Measurements from ENCODE around the gene TBC1D23.
"Not testable (repeated sequence)": the region's sequence is repeated elsewhere in the genome, so short reads cannot be mapped to it uniquely, and the experiment has no call there.

DNA sequence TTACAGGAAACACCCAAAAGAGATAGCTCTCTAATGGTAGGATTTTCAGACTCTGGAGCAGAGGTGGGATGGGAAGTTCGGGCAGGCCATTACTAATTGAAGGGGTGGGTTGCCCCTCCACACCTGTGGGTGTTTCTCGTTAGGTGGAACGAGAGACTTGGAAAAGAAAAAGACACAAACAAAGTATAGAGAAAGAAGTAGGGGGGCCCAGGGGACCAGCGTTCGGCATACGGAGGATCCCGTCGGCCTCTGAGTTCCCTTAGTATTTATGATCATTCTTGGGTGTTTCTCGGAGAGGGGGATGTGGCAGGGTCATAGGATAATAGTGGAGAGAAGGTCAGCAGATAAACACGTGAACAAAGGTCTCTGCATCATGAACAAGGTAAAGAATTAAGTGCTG lies 75.4 kb downstream of the TBC1D23 start:
- TF ChIP-seq, protein P1, sequence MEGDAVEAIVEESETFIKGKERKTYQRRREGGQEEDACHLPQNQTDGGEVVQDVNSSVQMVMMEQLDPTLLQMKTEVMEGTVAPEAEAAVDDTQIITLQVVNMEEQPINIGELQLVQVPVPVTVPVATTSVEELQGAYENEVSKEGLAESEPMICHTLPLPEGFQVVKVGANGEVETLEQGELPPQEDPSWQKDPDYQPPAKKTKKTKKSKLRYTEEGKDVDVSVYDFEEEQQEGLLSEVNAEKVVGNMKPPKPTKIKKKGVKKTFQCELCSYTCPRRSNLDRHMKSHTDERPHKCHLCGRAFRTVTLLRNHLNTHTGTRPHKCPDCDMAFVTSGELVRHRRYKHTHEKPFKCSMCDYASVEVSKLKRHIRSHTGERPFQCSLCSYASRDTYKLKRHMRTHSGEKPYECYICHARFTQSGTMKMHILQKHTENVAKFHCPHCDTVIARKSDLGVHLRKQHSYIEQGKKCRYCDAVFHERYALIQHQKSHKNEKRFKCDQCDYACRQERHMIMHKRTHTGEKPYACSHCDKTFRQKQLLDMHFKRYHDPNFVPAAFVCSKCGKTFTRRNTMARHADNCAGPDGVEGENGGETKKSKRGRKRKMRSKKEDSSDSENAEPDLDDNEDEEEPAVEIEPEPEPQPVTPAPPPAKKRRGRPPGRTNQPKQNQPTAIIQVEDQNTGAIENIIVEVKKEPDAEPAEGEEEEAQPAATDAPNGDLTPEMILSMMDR (IDR thresholded peaks at IDR 0.05; ENCODE audit: low read depth, low read length, missing input control): not testable (repeated sequence)
- TF ChIP-seq GABPA (IDR thresholded peaks at IDR 0.05 in 1 of 2, conservative IDR thresholded peaks at IDR 0.05 in 1 of 2); RAD21 (IDR thresholded peaks at IDR 0.05); TAF1 (conservative IDR thresholded peaks at IDR 0.05): not testable (repeated sequence)
- TF ChIP-seq, protein P2, sequence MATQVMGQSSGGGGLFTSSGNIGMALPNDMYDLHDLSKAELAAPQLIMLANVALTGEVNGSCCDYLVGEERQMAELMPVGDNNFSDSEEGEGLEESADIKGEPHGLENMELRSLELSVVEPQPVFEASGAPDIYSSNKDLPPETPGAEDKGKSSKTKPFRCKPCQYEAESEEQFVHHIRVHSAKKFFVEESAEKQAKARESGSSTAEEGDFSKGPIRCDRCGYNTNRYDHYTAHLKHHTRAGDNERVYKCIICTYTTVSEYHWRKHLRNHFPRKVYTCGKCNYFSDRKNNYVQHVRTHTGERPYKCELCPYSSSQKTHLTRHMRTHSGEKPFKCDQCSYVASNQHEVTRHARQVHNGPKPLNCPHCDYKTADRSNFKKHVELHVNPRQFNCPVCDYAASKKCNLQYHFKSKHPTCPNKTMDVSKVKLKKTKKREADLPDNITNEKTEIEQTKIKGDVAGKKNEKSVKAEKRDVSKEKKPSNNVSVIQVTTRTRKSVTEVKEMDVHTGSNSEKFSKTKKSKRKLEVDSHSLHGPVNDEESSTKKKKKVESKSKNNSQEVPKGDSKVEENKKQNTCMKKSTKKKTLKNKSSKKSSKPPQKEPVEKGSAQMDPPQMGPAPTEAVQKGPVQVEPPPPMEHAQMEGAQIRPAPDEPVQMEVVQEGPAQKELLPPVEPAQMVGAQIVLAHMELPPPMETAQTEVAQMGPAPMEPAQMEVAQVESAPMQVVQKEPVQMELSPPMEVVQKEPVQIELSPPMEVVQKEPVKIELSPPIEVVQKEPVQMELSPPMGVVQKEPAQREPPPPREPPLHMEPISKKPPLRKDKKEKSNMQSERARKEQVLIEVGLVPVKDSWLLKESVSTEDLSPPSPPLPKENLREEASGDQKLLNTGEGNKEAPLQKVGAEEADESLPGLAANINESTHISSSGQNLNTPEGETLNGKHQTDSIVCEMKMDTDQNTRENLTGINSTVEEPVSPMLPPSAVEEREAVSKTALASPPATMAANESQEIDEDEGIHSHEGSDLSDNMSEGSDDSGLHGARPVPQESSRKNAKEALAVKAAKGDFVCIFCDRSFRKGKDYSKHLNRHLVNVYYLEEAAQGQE (IDR thresholded peaks at IDR 0.05): not testable (repeated sequence)

Data from liver (tissue), 3 donors.